LNCAP (cell line): ENCODE data around the gene RSPH9.

Experiments
- CTCF ChIP-seq: fragments of 450-650 bp; IDR thresholded peaks from 2 replicates; pipeline ENCODE4 v1.5.1; 2017; ENCODE audit warnings: mild to moderate bottlenecking

The RSPH9 gene

GRCh38 chr6:43681303-43681702 lies 36.5 kb downstream of the RSPH9 start:
- TF ChIP-seq CTCF, result no peak

GRCh38 chr6:43682724-43683429 lies 38.0 kb downstream of the RSPH9 start:
- TF ChIP-seq CTCF, result no peak

GRCh38 chr6:43683708-43684455 lies 39.0 kb downstream of the RSPH9 start:
- no peak for TF ChIP-seq CTCF

- no peak for TF ChIP-seq CTCF
These were observed 42.2 kb downstream of the RSPH9 start for GRCh38 chr6:43687079-43687436.

GRCh38 chr6:43687437-43688347 lies 42.9 kb downstream of the RSPH9 start, which contains the start of gene MRPS18A:
Gene MRPS18A, minus strand, starts transcription at chr6:43687791. Its CDS starts 12 bp downstream, at chr6:43687779.
- no peak for TF ChIP-seq CTCF

- no peak for TF ChIP-seq CTCF
These were observed 44.6 kb downstream of the RSPH9 start for GRCh38 chr6:43689421-43689820.

GRCh38 chr6:43695215-43695966 lies 50.6 kb downstream of the RSPH9 start:
- TF ChIP-seq CTCF, result no peak
